Endometrium (tissue), 2 donors: ENCODE results near the gene RDH11.

Experiments used
- FAIRE-seq: peaks from 2 replicates; lab custom pipeline; 2012; peaks lifted over from hg19 to GRCh38; lab: Jason Lieb, UNC
- donor health status: control.
- donor health status: control.

The RDH11 gene

GRCh38 chr14:67645414-67645813 is 50.1 kb downstream of the RDH11 start:
- FAIRE-seq = no peak

DNA sequence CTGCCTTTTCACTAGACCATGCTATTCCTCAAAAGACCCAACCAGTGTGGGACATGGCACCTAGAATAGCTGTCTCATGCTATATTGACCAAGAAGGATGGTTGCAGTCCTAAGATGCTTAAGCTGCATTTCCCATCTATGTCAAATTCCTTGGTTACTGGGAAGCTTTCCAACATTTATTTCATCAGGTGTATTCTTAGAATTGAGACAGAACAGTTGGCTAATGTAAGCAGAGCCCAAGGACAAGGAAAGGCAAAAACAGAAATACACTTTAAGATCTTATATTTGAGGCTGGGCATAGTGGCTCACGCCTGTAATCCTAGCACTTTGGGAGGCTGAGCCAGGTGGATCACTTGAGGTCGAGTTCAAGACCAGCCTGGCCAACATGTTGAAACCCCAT is 51.1 kb downstream of the RDH11 start:
- FAIRE-seq = no peak

DNA sequence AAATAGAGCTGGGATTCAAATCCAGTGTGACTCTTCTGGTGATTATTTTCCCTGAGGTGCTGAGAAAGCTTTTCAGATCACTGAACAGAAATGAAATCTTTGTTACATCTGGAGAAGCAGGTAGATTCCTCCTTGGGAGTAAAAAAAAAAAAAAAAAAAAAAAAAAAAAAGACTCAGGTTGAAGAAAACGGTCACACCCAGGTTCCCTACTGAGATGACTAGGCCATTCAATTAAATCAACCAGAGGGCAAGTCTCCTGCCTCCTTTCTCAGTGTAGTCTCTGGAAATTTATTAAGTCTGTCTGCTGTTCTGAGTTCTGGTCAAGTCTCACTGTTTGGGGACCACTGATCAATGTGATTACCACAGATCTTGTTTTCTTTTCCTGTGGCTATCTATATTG is 51.9 kb downstream of the RDH11 start:
- no peak for FAIRE-seq

DNA sequence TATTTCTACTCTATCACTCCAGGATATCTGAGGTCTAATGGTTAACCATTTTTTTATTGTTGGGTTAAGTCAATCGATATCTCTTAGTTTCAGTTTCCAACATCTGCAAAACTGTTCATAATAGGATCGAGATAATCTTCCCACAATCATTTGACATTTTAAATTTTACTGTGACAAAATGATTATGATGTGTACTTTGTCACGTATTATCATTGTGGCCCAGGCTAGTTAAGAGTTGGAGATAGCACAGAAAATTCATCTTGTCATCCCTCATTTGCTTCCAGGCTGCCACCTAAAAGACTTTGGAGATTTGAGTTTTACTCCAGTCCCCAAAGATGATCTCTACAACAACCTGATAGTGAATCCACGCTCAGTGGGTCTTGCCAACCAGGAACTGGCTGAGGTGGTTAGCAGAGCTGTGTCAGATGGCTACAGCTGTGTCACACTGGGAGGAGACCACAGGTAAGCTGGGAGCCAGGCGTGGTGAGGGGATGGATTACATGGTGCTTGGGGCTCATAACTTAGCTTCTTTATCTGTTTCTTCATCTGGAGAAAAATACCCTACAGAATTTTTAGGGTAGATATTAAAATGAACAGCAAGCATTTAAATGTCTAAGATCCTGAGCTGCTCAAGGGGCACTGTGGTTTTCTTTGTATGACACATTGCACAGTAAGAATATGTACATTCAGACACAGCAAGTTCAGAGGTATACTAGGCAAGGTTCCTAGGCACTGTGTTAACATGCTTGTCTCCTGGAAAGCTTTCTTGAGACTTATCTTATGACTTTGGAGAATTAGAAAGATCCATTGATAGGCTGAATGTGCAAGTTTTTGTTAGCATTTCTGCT is 53.4 kb downstream of the RDH11 start:
- FAIRE-seq = no peak

- no peak for FAIRE-seq
Measured at GRCh38 chr14:67641480-67641879, 54.1 kb downstream of the RDH11 start.

GRCh38 chr14:67638642-67639041 is 56.9 kb downstream of the RDH11 start:
- no peak for FAIRE-seq

- no peak for FAIRE-seq
Measured at GRCh38 chr14:67636361-67636919, 59.1 kb downstream of the RDH11 start.

DNA sequence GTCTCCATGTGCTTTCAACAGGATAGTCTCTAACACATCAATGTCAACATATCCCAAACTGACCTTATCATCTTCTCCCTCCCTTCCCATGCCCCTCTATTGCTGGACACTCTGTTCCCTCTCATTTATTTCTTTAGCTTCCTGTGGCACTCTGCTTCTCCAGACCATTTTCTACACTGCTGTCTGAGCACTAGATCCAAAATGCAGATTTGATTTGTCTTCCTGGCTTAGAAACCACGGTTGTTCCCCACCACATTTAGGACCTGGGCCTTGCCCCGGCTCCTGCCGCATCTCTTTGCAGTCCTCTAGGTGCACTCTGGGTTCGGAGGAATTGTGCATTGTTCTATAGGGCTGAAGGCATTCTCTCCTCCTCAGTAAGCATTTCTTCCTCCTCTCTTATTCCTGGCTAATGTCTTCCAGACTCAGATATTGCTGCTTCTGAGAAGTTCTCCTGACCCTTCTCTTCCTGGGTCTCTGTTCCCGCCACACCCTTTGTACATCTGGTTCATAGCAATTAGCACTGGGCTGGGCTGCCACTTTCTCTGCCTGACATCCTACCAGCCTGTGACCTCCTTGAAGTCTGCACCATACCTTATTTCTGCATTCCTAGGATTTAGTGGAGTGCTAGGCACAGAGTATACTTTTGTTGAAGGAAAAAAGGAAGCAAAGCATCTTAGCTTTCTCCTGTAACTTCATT is 62.0 kb downstream of the RDH11 start:
- no peak for FAIRE-seq

DNA sequence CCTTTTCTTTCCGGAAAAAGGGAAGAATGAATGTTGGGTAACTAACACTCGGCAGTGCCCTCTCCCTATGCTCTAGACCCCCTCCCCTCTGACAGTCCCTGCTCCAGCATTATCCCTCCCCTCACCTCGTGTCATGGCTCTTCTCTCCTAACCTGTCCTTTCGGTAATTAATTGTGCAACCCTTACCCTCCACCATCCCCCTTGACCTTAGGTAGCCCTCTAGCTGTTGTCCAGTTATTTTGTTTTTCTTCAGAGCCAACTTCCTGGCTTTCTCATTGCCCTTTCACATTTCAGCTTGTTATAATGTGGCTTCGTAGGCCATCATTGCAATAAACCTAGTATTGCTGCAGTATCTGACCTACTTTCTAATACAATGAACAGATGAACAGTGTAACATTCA is 64.6 kb downstream of the RDH11 start:
- FAIRE-seq = no peak

- no peak for FAIRE-seq
Measured at GRCh38 chr14:67630186-67630585, 65.4 kb downstream of the RDH11 start.

DNA sequence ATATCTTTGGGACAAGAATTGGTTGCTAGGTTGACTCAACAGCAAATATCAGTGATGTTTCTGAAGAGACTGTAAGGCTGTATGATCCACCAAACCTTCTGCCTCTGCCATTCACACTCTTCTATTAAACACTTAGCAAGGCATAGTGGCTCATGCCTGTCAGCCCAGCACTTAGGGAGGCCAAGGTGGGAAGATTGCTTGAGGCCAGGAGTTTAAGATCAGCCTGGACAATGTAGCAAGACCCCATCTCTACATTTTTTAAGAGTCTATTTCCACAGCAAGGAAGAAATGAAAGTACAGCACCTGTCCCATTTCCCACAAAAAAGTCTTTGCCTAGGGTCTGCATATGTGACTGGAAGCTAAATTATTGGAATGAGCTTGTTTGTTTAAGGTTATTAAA is 68.0 kb downstream of the RDH11 start:
- FAIRE-seq = no peak
